GM18526 (cell line): ENCODE measurements around the gene CARD10.

Source experiments
- POLR2A ChIP-seq: IDR thresholded peaks from 3 replicates; pipeline ENCODE4 v1.6.1; 2011; ENCODE audit not compliant: insufficient read length; ENCODE audit errors: extremely low read depth

CARD10 gene, protein sequence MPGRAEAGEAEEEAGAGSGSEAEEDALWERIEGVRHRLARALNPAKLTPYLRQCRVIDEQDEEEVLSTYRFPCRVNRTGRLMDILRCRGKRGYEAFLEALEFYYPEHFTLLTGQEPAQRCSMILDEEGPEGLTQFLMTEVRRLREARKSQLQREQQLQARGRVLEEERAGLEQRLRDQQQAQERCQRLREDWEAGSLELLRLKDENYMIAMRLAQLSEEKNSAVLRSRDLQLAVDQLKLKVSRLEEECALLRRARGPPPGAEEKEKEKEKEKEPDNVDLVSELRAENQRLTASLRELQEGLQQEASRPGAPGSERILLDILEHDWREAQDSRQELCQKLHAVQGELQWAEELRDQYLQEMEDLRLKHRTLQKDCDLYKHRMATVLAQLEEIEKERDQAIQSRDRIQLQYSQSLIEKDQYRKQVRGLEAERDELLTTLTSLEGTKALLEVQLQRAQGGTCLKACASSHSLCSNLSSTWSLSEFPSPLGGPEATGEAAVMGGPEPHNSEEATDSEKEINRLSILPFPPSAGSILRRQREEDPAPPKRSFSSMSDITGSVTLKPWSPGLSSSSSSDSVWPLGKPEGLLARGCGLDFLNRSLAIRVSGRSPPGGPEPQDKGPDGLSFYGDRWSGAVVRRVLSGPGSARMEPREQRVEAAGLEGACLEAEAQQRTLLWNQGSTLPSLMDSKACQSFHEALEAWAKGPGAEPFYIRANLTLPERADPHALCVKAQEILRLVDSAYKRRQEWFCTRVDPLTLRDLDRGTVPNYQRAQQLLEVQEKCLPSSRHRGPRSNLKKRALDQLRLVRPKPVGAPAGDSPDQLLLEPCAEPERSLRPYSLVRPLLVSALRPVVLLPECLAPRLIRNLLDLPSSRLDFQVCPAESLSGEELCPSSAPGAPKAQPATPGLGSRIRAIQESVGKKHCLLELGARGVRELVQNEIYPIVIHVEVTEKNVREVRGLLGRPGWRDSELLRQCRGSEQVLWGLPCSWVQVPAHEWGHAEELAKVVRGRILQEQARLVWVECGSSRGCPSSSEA

DNA sequence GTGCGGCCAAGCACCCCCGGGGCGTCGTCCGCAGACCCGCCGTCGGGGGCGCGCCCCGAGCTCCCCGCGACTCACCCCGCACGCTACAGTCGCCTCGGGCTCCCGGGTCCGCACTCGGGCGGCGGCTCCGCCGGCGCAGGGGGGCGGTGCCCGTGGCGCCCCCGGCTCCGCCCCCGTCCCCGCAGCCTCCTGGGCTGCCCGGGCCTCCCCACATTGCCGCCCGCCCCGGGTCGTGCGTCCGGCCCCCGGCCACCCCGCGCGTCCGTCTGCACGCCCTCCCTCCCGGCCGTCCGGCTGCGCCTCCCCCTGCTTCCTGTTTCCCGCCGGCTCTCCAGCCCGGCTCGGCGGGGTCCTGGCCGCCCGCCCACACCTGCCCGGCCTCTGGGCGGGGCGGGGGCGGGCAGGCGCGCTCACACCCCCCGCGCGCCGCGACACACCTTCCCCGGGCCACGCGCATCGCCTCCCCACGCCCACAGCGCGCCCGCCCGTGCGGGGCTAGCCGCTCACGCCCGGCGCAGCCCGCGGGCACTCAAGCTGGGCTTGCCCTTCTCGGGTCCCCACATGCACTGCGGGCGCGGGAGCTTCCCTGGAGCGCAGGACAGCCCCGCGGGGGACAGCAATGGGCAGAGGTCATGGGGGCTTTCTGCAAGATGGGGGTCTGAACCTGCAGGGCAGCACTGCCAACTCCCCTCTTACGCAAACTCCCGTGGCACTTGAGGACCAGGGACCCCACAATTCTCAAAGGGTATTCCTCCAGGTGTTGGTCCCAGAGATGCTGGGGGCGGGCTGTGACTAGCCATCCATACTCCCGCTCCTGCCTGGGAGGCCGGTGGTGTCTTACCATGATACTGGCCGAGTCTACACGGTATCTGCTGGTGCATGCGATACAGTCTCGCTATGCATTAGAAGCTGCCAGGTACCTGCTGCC lies at the start of gene CARD10:
Gene CARD10, minus strand, starts transcription at position 148 of the 928 bp plus-strand sequence. CDS start 215 bp downstream, outside the sequence.
- TF ChIP-seq POLR2A = no peak

DNA sequence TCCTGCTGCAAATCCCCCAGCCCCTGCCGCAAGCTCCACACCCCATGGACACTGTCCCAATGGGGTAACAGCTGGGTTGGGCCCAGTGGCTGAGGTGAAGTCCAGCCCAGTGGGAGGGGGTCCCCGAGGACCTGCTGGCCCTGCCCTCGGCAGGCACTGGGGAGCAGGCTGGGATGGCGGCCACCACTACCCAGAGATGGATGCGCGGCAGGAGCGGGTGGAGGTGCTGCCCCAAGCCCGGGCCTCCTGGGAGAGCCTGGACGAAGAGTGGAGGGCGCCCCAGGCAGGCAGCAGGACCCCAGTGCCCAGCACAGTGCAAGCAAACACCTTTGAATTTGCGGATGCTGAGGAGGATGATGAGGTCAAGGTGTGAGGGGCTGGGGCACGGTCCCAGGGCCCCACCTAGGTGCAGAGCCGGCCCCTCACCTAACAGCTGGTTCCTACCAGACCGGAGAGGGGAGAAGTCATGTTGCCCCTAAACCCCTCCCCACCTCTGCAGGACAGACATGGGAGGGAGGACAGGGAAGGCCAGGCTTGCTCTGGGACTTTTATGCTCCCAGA lies 49.3 kb upstream of the CARD10 start:
- TF ChIP-seq POLR2A = no peak

DNA sequence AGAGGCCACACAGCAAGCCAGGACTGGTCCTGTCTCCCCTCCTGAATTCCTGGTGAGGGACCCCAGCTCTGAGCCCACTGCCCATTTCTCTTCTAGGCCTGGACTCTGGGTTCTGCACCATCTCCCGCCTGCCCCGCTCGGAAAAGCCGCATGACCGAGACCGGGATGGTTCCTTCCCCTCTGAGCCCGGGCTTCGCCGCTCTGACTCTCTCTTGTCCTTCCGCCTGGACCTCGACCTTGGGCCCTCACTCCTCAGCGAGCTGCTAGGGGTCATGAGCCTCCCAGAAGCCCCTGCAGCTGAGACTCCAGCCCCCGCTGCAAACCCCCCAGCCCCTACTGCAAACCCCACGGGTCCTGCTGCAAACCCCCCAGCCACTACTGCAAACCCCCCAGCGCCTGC lies 48.8 kb upstream of the CARD10 start:
- TF ChIP-seq POLR2A = no peak

DNA sequence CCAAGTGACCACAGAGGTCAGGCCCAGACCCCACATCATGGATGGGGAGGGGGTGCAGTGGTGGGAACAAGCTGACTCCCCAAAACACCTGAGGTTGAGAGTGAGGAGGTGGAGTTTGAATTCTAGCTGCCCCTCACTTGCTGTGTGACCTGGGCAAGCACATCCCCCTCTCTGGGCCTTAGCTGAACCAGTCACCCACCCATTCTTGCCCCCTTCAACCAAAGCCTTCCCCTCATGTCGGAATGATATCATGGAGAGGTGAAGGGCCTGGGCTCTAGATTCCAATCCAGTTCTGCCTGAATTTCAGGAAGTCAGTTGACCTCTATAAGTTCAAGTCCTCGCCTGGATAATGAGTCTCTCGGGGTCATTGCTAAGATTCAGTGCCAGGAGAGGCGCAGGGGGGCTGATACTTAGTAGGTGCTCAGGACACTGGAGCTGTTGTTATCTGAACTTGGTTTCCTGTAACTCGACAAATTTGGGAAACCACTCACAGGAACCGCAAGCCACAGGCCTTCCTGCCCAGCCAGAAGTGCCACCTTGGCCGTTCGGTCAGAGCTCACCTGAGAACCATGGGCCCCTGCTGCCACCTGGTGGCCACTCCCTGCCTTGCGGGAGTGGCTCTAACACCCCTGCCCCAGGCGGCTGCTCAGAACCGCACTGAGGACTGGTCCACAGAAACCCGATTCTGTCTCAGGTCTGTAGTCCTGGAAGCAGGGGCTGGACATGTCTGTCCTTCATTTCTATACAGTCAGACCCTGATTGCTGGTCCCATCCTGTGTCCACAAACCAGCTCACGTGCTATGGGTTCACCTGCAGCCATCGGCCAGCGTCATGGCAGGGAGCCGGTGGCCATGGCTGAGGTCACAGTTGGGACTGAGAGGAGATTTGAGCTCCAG lies 47.9 kb upstream of the CARD10 start:
- TF ChIP-seq POLR2A = no peak

DNA sequence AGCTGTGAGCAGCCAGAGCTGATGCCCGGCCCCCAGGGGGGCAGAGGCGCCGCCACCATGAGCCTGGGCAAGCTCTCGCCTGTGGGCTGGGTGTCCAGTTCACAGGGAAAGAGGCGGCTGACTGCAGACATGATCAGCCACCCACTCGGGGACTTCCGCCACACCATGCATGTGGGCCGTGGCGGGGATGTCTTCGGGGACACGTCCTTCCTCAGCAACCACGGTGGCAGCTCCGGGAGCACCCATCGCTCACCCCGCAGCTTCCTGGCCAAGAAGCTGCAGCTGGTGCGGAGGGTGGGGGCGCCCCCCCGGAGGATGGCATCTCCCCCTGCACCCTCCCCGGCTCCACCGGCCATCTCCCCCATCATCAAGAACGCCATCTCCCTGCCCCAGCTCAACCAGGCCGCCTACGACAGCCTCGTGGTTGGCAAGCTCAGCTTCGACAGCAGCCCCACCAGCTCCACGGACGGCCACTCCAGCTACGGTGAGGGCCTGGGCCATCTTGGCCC lies 47.2 kb upstream of the CARD10 start:
- no peak for TF ChIP-seq POLR2A

DNA sequence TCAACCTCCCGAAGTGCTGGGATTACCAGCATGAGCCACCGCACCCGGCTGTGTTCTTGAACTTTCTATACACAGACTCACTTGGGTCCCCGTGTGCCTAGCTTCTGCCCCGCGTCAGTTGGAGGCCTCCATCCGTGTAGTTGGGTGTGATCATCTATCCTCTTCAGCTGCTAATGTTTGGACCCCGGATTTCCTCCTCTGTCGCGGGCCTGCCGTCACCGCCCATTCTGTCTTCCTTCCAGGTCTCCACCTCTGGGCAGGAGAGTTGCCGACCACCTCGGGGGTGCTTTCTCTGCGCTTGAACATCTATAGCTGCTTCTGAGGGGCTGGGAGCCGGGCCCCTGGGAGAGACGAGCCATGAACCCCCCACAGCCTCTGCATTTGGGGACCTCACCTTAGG lies 46.6 kb upstream of the CARD10 start:
- no peak for TF ChIP-seq POLR2A

DNA sequence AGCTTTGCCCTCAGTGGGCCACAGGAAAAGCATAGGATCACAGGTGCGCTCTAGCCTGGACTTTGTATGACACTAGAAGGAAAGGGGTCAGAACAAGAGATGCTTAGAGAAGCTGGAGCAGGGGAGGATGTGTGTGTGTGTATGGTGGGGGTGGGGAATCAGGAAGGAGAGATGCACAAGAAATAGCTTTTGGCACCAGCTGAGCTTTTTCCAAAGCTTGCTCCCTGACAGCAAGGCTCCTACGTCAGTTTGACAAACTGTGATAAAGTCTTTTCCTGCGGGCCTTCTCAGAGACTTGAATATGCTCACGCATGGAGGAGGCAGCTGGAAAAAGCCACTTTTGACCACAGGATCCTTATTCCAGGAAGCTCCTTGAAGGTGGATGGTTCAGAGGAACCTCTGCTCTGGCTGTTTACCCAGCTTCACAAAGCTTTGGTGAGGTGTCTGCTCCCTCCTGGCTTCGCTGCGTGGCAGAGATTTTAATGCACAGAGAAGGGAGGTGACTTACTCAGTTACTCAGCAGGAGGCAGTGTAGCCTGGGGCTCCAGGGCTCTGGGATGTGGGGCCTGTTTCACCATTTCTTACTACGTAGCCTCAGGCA lies 45.0 kb upstream of the CARD10 start:
- no peak for TF ChIP-seq POLR2A

DNA sequence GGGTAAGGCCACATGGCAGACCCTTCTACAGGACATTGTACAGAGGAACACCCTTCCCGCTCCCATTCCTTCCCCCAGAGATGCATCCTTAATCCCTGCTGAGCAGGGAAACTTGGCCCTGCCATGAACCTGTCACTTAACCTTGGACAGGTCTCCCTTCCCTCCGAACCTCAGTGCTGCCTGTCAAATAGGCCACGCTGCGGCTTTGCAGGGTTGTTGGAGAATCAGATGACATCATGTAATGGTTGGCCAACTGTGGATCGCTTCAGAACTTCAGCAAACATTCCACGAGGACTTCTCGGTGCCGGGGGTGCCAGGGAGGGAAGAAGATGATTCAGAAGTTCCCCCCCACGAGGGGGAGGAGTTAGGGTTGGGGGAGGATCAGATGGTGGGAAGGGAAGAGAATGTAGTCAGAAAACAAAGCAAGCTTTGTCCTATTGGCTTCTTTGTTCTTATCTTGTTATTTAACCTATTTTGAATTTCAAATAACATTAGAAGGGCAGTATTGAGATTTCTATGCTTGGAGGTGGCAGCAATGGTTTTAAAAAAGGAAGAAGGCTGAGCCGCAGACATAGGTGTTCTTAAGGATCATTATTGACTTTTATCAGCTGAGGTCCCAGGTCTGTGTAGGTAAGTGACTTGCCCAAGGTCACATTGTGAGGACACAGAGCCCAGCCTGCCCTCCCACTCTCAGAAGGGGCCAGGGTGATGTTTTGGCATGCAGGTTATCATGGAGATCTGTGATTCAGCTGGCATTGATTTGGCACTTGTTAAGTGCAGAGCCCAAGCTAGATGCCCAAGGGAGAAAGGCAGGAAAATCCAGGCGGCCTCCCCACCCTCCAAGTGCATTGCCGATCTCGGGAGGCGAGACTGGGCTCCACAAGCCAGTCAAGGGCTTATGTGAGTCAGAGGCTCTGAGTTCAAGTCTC lies 44.2 kb upstream of the CARD10 start:
- TF ChIP-seq POLR2A = no peak

DNA sequence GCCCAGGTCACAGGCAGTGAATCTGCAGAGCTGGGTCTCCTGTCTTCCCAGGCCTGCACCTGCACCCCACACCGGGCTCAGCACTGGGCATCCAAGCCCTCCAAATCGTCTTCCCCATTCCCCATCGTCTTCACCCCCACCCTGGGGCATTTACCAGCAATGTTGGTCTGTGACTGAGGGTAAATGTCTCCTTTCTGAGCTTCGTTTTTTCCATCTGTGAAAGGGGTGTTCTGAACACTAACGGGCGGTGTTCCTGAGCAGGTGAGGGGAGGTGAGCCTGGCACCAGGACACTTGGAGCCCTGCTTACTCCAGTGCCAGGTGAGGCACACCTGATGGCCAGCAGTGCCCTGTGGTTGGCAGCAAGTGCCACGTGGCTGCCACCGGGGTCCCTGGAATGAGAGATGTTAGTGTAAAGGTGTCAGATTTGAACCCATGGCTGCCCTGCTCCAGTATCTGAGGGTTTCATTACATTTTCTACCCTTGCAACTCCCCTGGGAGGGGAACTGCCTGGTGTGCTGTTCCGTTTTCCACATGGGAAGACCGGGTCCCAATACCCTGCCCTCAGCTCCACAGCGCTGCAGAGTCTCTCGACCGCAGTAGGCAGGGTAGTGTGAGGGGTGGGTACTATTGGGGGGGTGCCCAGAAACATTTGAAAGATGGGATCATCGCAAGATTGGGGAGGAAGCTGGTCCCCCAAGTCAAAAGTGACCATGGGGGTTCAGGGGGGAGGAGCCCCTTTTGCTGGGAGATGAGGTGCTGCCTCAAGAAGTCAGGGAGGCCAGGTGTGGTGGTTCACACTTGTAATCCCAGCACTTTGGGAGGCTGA lies 43.0 kb upstream of the CARD10 start:
- no peak for TF ChIP-seq POLR2A

DNA sequence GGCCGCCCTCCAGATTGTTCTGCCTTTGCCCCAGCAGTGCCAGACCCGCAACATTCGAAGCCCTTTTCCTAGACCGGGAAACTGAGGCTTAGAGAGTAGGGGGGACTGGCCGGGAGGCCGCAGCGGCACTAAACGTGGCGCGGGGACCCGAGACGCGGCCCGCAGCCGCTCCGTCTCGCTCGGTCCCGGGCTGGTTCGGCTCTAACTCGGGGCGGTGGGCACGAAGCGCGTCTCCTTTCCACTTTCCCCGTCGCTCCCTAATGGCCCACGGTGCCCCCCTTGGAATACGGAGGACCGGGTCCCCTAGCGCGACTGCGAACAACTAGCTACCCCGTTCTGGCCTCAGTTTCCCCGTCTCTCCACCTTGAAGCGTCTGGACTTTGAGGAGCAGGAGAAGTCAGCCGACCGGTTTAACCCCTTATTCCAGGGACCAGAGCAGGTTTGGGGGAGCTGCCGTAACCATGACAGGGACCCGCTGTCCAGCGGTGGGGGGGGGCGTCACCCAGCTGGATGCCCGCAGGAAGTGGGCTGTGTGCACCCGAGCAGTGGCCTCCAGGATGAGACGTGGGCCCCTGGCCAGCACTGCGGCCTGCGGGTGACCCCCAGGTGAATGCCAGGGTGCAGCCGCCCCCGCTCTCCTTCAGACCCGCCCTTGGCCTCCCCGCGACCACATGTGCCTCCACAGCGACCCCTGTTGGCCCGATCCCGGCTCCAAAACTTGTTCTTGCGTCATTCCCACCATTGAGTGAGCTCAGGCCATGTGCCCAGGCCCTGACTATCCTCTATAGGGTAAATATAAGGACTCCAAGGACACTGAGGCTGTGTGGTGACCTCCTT lies 42.2 kb upstream of the CARD10 start:
- no peak for TF ChIP-seq POLR2A
